HTERT RPE-1 (cell line): ENCODE results near the gene RNF212.
"Not testable (repeated sequence)": the region's sequence is repeated elsewhere in the genome, so short reads cannot be mapped to it uniquely, and the experiment has no call there.

ENCODE experiments used
- in situ Hi-C: fragments of 300-500 bp; cut with MboI; formaldehyde crosslinking; loops from 4 replicates; pipeline ENCODE4 v1.14.3; 2020; ENCODE audit warnings: low sequenced_read_pairs

Gene RNF212

DNA sequence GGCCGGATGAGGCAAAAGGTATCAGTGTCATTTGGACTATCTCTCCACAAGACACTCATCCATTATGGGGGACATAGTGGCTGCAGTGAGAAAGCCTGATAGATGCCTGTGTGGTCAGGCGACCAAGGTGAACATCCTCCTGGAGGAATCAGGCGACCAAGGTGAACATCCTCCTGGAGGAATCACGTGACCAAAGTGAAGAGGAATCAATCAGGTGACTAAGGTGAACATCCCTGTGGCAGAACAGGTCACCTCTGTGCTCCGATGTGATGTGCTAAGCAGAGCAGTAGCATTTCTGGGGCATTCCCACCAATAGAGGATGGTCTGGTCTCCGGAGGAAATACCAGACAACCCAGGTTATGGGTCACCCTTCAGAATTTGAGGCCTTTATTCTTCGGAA is 44.0 kb downstream of the RNF212 start:
- in situ Hi-C loops = no loop called here

DNA sequence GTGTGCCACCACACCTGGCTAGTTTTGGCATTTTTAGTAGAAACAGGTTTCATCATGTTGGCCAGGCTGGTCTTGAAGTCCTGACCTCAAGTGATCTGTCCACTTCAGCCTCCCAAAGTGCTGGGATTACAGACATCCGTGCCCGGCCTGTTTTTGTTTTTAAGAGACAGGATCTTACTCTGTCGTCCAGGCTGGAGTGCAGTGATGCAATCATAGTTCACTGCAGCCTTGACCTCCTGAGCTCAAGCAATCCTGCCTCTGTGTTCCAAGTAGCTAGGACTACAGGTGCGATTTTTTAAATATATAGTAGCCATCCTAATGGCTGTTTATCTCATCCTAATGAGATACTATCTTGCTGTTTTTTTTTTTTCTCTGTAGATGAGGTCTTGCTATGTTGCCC is 47.6 kb downstream of the RNF212 start:
- in situ Hi-C loops = no loop called here

DNA sequence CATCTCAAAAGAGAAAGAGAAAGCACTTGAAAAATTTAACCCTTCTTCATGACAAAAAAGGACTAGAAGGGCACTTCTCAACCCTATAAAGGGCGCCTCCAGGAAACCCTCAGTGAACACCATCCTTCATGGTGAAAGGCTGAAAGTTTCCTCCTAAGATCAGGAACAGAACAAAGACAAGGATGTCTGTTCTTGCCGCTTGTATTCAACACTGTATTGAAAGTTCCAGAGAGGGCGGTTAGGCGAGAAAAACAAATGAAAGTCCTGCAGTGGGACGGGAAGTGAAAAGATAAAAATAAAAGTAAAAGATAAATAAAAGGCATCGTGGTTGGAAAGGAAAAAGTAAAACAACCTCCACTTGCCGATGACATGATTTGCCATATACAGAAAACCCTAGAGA is 50.9 kb downstream of the RNF212 start:
- in situ Hi-C loops = no loop called here

DNA sequence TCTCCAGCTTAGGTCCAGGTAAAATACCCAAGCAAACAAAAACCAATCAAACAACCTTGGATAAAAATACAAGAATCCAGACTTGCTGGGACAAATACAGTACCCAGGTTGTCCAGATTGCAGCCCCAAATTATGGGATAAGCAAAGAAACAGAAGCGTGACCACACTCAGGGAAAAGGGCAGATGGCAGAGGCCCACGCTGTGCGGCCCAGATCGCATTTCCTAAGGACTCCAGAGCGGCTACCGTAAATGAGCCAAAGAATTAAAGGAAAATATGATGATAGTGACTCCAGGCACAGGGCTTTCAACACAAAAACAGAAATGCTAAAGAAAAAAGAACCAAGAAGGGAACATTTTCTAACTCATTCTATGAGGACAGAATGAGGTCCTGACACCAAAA is 51.6 kb downstream of the RNF212 start:
- in situ Hi-C loops = no loop called here

DNA sequence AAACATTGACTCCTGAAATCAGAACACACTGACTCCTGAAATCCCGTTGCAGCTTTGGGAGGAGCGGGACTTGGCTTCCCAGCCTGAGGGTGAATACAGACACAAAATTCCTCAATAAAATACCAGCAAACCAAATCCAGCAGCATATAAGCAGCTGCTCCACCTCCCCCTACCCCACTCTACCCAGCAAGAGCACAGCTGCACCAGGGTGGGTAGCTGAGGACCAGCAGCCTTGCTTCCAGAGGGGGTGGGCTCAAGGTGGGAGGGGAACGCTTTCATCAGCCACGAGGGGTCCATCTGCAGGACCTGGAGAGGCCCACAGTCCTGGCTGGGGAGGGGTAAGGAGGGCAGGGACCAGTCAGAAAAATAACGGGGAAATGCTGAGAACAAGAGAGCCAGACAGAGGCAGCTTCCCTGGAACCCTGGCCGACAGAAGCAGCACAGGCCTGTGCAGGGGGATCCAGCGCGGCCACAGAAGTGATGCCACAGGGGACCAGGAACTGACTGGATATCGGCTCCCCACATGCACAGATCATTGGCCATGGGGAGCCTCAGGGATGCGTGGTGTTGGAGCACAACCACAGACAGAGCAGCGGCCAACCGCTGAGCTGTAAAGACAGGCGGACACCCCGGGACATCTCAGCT is 52.2 kb downstream of the RNF212 start:
- in situ Hi-C loops = no loop called here

DNA sequence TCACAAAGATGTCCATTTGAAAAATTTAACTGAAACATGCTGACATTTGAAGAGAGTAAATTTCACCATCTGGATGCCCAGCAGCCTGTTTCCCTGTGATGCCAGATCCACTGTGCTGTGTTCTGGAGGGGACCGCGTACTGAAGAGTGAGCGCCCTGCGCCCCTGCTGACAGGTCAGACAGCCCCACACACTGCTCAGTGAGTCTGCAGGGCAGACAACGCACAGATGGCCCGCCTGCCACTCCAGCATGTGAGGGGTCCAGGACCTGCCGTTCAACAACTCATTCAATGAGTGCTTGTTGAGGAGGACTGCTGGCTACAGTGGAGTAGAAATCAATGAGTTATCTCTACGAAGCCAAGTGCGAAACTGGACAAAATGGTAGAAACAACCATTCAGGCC is 52.7 kb downstream of the RNF212 start:
- in situ Hi-C loops = no loop called here

DNA sequence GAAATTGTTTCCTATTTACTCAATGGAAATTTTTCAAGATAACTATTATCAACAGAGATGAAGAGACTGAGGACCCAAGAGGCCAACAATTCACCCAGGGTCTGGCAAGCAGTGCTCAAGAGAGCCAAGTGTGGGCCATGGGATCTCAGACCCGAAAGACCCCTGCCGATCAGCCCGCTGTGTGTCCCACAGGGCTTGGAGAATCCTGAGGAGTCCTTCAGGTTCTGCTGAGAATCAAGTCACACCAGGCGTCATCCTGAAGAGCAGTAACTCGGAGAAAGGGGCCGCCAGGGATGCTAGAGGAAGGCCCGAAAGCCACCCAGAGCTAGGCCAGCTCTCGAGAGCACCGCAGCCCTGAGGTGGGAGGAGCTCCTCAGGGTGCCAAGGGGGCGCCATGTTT is 53.2 kb downstream of the RNF212 start:
- in situ Hi-C loops = no loop called here

DNA sequence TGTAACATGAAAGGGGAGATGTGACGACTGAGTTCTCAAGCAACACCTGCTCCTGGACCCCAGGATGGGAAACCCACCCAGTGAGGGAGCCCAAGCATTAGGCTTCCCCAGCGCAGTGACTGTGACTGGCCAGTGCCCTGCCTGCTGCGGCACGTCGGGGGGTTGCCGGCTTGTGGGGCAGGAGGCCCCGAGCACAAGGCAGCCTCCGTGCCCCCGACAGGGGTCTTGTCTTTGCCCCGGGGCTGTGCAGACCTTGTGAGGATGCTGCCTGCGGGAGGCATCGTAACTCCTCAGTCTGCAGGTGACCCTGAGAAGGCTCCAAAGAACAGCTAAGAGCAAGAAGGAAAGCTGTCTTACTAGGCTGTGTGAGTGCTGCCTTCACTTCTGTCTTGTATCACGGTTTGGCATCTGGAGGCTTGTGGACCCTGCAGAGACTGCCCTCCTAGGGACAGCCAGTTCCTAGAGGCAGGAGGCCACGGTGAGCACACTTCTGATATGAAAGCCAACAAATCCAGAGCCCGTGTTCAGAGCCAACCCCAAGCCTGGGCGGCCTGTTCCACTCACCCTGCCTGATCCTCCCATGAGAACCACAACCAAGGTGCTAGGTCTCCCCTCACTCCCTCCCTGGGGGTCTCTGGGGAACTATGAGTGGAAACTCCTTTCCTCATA is 54.2 kb downstream of the RNF212 start:
- in situ Hi-C loops = no loop called here

DNA sequence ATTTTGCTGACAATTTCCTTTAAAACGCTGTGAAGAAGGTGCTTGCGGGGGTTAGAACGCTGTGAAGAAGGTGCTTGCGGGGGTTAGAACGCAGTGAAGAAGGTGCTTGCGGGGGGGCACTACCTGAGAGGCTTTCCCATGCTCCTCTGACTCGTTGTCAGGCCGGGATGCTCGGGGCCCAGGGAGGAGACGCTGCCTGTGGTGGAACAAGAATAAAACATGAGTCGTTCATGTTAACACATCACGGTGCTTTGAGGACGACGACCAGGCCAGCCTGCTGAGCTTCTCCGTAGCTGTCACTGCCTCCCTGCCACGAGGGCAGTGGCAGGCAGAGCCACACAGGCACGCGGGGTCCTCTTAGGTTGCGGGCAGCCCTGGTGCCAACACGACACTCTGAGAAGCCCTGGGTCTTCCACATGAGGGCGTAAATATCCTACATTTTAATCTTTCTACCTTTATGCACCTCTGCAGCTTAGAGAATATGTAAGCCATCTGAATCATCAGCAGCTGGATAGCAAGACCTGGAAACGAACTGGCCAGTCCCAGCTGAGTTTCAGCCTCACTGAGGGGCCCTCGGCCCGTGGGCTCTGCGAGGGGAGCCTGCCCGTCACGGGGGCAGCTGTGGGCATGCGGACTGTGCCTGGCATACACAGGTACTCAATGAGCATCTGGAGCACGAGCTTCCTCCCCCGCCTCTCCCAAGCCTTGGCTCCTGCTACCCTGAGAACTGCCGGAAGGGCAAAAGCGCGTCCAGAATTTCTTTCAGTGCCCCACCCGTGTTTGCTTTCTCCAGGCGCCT is 55.0 kb downstream of the RNF212 start:
- in situ Hi-C loops = no loop called here

DNA sequence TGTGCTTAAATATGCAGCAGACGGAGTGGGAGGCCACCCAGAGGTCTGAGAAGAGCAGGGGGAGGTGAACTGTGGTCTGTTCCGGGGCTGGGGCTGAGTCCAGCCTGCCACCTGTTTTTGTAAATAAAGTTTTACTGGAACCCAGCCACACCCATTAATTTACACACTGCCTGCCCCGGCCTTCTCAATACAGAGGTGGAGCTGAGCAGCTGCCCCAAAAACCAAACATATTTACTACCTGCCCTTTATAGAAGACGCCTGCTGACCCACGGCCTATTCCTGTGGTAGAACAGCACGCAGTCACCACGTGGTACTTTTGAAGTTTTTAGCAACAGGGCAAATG is 56.0 kb downstream of the RNF212 start:
- in situ Hi-C loops = no loop called here

DNA sequence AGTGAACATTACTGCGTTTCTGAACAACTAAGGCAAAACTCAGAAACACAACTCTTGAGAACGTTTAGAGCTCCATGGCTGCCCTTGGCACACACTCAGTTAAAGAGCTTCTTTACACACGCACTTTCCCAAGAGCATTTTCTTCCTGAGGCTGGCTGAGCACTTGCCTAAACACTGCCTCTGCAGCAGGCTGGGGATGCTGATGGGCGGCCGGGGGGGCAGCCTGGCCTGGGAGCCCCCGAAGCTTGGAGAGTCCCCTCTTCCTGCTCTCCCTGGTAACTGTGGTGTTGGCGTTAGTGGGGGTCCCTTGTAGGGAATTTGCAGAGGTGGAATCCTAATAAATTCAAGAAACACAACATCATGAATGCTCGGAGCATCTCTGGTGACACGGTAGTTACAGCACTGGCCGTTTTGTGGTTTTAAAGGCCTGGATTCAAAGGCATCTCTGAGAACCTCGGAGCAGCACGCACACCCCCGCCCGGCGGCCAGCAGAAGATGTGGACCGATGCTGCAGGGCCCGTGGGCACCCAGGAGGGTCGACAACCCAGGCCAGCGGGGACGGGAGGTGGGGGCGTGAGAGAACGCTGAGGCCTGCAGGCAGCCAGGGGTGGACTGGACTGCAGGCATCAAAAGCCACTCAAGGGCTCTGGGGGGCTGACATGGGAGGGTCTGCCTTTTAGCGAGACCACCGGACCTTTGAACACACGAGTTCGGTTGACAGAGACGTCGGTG is 56.5 kb downstream of the RNF212 start:
- in situ Hi-C loops = no loop called here

DNA sequence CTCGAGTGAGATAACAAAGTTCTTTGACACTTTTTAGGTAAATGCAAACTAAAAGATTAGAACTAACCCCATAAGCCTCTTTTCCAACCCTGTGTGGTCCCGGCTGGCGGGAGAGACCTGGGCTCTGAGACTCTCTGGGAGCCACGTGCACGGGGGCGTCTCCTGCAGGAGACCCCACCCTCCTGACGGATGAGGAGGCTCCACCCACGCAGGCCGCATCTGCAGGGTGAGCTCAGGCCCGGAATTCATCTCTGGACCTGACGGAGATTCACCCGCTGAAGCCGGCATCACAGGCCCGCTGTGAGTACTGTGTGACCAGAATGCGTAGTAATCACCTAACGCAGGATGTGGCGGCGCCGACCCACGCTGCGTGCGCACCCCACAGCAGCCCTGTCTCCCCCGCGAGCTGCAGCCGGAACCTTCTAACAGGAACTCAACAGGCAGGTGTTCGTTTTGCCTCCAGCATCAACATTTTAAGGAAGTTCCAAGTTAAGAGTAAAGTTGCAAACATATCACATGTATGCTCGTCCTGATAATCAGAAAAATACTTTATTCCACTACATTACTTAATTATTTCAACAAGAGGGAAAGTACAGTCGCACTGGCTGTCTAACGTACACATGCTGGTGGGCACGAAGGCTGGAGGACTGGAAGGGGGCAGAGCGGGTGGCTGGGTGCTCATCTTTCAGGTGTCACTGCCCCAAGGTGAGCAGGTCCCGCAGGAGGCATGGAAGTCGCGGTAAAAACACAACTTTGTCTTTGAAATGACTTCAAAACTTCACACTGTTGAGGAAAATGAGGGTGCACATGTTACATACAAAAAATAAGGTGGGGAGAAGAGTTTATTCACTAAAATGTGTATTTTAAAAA is 57.4 kb downstream of the RNF212 start:
- in situ Hi-C loops = no loop called here

DNA sequence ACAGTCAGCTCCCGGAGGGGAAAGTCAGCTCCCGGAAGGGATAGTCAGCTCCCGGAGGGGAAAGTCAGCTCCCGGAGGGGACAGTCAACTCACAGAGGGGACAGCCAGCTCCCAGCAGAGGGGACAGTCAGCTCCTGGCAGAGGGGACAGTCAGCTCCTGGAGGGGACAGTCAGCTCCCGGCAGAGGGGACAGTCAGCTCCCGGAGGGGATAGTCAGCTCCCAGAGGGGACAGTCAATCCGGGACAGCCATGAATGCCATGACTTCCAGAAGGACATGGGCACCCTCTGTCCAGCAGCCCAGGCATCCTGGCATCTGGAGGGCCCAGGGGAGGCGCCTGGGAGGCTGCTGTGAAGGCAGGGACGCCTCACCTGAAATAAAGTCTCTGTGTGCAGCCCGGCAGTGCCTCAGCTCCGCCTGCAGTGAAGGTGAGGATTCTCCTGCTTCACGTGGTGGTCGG is 58.1 kb downstream of the RNF212 start:
- in situ Hi-C loops = not testable (repeated sequence)

DNA sequence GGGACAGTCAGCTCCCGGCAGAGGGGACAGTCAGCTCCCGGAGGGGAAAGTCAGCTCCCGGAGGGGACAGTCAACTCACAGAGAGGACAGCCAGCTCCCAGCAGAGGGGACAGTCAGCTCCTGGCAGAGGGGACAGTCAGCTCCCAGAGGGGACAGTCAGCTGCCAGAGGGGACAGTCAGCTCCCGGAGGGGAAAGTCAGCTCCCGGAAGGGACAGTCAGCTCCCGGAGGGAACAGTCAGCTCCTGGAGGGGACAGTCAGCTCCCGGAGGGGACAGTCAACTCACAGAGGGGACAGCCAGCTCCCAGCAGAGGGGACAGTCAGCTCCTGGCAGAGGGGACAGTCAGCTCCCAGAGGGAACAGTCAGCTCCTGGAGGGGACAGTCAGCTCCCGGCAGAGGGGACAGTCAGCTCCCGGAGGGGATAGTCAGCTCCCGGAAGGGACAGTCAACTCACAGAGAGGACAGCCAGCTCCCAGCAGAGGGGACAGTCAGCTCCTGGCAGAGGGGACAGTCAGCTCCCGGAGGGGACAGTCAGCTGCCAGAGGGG is 58.6 kb downstream of the RNF212 start:
- in situ Hi-C loops = not testable (repeated sequence)

DNA sequence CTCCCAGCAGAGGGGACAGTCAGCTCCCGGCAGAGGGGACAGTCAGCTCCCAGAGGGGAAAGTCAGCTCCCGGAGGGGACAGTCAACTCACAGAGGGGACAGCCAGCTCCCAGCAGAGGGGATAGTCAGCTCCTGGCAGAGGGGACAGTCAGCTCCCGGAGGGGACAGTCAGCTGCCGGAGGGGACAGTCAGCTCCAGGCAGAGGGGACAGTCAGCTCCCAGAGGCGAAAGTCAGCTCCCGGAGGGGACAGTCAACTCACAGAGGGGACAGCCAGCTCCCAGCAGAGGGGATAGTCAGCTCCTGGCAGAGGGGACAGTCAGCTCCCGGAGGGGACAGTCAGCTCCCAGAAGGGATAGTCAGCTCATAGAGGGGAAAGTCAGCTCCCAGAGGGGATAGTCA is 59.5 kb downstream of the RNF212 start:
- in situ Hi-C loops = not testable (repeated sequence)

DNA sequence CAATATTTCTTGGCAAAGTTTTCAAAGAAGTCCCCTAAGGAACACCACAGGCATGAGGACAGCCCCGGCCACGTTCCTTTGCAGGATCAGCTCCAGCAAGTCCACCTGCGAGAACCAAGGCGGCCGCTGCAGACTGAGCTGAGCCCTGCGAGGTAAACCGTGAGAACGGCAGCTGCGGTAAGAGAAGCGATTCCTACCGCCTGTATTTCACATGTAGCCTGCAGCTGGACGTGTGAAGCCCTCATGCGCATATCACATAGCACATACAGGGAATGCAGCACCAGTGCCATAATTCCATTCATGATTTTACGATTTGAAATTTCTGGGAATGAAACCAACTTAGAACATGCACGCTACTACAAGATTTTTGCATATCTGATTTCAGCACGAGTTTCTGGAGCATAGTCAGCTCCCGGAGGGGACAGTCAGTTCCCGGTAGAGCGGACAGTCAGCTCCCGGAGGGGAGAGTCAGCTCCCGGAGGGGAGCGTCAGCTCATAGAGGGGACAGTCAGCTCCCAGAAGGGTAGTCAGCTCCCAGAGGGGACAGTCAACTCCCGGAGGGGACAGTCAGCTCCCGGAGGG is 60.2 kb downstream of the RNF212 start:
- in situ Hi-C loops = no loop called here

DNA sequence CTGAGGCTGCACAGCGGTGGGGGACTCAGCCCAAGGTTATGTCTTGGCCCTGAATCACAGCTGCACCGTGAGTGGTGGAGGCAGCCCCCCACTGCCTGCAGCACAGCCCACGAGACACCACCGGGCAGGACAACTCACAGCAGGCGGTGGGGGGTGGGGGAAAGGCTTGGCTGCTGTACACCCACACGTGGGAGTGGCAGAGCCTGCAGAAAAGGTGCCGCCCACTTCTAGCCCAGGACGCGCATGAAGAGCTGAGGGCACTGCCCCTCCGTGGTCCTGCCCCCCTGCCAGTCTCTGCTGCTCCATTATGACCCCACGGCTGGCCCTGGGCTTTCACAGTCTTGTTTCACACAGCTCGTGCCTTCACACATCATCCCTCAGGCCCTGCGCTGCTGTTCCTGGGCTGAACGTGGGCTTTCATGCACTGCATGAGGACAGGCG is 61.1 kb downstream of the RNF212 start:
- in situ Hi-C loops = no loop called here

DNA sequence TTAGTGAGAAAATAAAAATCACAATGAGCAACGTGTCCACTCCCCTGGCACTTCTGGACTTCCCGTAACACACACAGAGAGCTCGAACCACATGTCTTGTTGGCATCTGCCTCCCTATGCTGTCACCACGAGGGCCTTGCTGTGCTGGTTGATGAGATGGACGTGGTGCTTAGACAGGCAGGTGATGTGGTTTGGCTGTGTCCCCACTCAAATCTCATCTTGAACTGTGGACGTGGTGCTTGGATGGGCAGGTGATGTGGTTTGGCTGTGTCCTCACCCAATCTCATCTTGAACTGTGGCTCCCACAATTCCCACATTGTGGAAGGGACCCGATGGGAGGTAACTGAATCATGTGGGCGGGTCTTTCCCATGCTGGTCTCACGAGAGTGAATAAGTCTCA is 61.9 kb downstream of the RNF212 start:
- in situ Hi-C loops = no loop called here

DNA sequence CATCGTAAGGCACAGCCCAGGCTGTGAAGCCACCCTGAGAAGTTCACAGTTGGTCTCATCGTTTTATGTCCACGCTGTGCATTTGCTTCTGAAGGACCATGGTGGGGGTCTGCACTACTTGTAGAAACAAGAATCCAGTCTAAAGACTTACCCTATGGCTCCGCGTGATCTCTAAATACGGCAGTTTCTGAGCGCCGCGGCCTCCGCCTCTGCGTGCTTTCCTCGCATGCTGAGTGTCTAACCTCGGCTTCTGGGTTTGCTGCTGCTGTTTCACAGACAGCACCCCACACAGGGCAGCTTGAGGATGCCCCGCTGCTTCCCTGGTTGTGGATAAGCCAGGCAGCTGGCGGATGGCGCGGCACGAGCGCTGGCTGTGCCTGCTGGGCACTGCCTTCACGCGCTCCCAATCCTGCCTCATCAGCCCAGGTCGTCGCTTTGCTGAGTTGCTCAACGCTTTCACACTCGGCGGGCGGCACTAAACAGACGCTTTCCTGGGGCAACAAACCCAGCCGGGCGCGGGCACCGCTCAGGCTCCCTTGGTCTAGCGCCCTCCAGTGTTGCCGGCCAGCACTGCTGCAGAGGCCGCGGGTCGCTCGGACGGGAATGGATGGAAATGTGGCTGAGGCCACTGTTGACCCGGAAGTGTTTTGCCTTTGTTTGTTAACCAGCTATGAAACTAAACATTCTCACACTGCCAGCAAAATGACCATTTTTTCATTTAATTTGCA is 62.7 kb downstream of the RNF212 start:
- in situ Hi-C loops = no loop called here
